H1 (cell line): ENCODE data around the gene OR10G2. TPM values are rescaled to one million over a fixed set of nuclear protein-coding genes. Genes with fewer than 3 reads are reported as not detected.

Experiments used
- CTCF ChIA-PET: fragments of 300-600 bp; sonication (Branson Sonifier 250); formaldehyde crosslinking; loops from one replicate; lab custom pipeline; 2021; ENCODE audit not compliant: partially characterized antibody; lab: Charles Lee
- POLR2A ChIA-PET: fragments of 300-600 bp; sonication (Branson Sonifier 250); formaldehyde crosslinking; loops from one replicate; lab custom pipeline; 2021; ENCODE audit warnings: inconsistent platforms; ENCODE audit not compliant: partially characterized antibody; lab: Charles Lee
- DNase-seq, 2 experiments: peaks; one replicate each; pipeline versions ENCODE4 v3.0.0 to v3.0.0-alpha.2; 2010 to 2022; ENCODE audit warnings: low spot score in 2 of 2, low read depth in 1 of 2, mixed read lengths in 1 of 2
- FAIRE-seq: peaks from 2 replicates; lab custom pipeline; 2011; peaks lifted over from hg19 to GRCh38; lab: Jason Lieb, UNC
- H2AFZ ChIP-seq: 2 replicates; pipeline ENCODE4 v1.8.1; 2012; ENCODE audit warnings: low read length, inconsistent platforms
- H2AK5ac ChIP-seq: 2 replicates; pipeline ENCODE4 v1.6.1; 2013; ENCODE audit warnings: low read depth, low read length
- H2BK120ac ChIP-seq: replicated peaks from 2 replicates; pipeline ENCODE3; 2013; ENCODE audit warnings: low read depth, low read length, inconsistent platforms
- H2BK12ac ChIP-seq: 2 replicates; pipeline ENCODE4 v1.6.1; 2013; ENCODE audit warnings: low read depth, low read length
- H2BK15ac ChIP-seq: 2 replicates; pipeline ENCODE4 v1.6.1; 2013; ENCODE audit warnings: low read length
- H2BK20ac ChIP-seq: 2 replicates; pipeline ENCODE4 v1.6.1; 2013; ENCODE audit warnings: low read length
- H2BK5ac ChIP-seq: 2 replicates; pipeline ENCODE4 v1.6.1; 2013; ENCODE audit warnings: low read depth, low read length
- H3K14ac ChIP-seq: 2 replicates; pipeline ENCODE4 v1.6.1; 2013; ENCODE audit warnings: inconsistent platforms; ENCODE audit not compliant: insufficient read length
- H3K18ac ChIP-seq: 2 replicates; pipeline ENCODE4 v1.6.1; 2013; ENCODE audit warnings: low read length; ENCODE audit errors: extremely low read depth
- H3K23ac ChIP-seq: 2 replicates; pipeline ENCODE4 v1.6.1; 2013; ENCODE audit warnings: inconsistent platforms; ENCODE audit not compliant: insufficient read length
- H3K23me2 ChIP-seq: 2 replicates; pipeline ENCODE4 v1.6.1; 2013; ENCODE audit warnings: low read depth, low read length
- H3K27ac ChIP-seq: 2 replicates; pipeline ENCODE4 v1.6.1; 2011; ENCODE audit warnings: low read depth, low read length, inconsistent platforms
- H3K27me3 ChIP-seq, 4 experiments: replicated peaks in 1 of 4; 1 replicate in 1 of 4; 2 replicates in 3 of 4; pipeline versions ENCODE4 v1.6.1 to v1.8.1; 2011 to 2013; ENCODE audit warnings: low read length in 3 of 4, mild to moderate bottlenecking in 3 of 4, inconsistent platforms in 2 of 4, mixed read lengths in 2 of 4, moderate library complexity in 1 of 4; ENCODE audit not compliant: control insufficient read depth in 3 of 4, insufficient read depth in 3 of 4; ENCODE audit errors: extremely low read depth in 1 of 4
- H3K36me3 ChIP-seq, 4 experiments: 2 replicates each; pipeline versions ENCODE4 v1.6.1 to v1.8.1; 2011 to 2013; ENCODE audit warnings: mild to moderate bottlenecking in 4 of 4, low read length in 3 of 4, moderate library complexity in 2 of 4, control low read depth in 1 of 4, inconsistent platforms in 1 of 4; ENCODE audit not compliant: insufficient read depth in 4 of 4, control insufficient read depth in 2 of 4
- H3K4ac ChIP-seq: replicated peaks from 2 replicates; pipeline ENCODE3; 2013; ENCODE audit warnings: low read length, low read depth, mixed read lengths, inconsistent platforms; ENCODE audit not compliant: insufficient read length
- H3K4me1 ChIP-seq, 4 experiments: replicated peaks in 1 of 4; 1 replicate in 1 of 4; 2 replicates in 3 of 4; pipeline versions ENCODE4 v1.6.1 to v1.8.1; 2011 to 2013; ENCODE audit warnings: low read length in 3 of 4, inconsistent platforms in 2 of 4, mixed read lengths in 1 of 4; ENCODE audit not compliant: insufficient read depth in 4 of 4, control insufficient read depth in 3 of 4
- H3K4me2 ChIP-seq, 2 experiments: 2 replicates each; pipeline versions ENCODE4 v1.6.1 to v1.8.1; 2011 to 2013; ENCODE audit warnings: low read depth in 2 of 2, low read length in 2 of 2, control low read depth in 1 of 2, inconsistent platforms in 1 of 2, mild to moderate bottlenecking in 1 of 2; ENCODE audit not compliant: insufficient read depth in 1 of 2
- H3K4me3 ChIP-seq, 4 experiments: fragments of 200-600, 300-600 bp in 1 of 4; sonication (generic), shearing (Covaris generic), sonication (Bioruptor Twin) in 1 of 4; 2 replicates each; pipeline versions ENCODE4 v1.5.1 to v1.8.1; 2011 to 2016; ENCODE audit warnings: low read length in 4 of 4, low read depth in 3 of 4, control low read depth in 2 of 4, inconsistent platforms in 2 of 4, mild to moderate bottlenecking in 2 of 4, mixed read lengths in 1 of 4, moderate library complexity in 1 of 4; ENCODE audit not compliant: insufficient read depth in 2 of 4; ENCODE audit errors: extremely low read depth in 1 of 4
- H3K56ac ChIP-seq: replicated peaks from 2 replicates; pipeline ENCODE3; 2013; ENCODE audit warnings: low read depth, mild to moderate bottlenecking, mixed read lengths, low read length, inconsistent platforms; ENCODE audit not compliant: insufficient read length
- H3K79me1 ChIP-seq: 2 replicates; pipeline ENCODE4 v1.6.1; 2013; ENCODE audit warnings: low read depth, low read length, control low read depth
- H3K79me2 ChIP-seq, 2 experiments: 2 replicates each; pipeline versions ENCODE4 v1.6.1 to v1.8.1; 2012 to 2013; ENCODE audit warnings: low read length in 2 of 2, mild to moderate bottlenecking in 2 of 2, inconsistent platforms in 1 of 2; ENCODE audit not compliant: insufficient read depth in 2 of 2, control insufficient read depth in 1 of 2
- H3K9ac ChIP-seq, 4 experiments: replicated peaks in 1 of 4; 1 replicate in 1 of 4; 2 replicates in 3 of 4; pipeline versions ENCODE4 v1.6.1 to v1.8.1; 2011 to 2013; ENCODE audit warnings: low read depth in 3 of 4, low read length in 3 of 4, control low read depth in 2 of 4, mild to moderate bottlenecking in 2 of 4, moderate library complexity in 2 of 4, inconsistent platforms in 1 of 4; ENCODE audit errors: extremely low read depth in 1 of 4
- H3K9me3 ChIP-seq, 2 experiments: 2 replicates each; pipeline versions ENCODE4 v1.6.1 to v1.8.1; 2012 to 2013; ENCODE audit warnings: mild to moderate bottlenecking in 2 of 2, moderate library complexity in 2 of 2, control low read depth in 1 of 2, inconsistent platforms in 1 of 2, low read depth in 1 of 2, low read length in 1 of 2, mixed read lengths in 1 of 2; ENCODE audit not compliant: insufficient read depth in 2 of 2
- H4K20me1 ChIP-seq, 2 experiments: replicated peaks in 1 of 2; 2 replicates each; pipeline versions ENCODE3 to v1.8.1; 2011 to 2013; ENCODE audit warnings: inconsistent platforms in 2 of 2, low read length in 2 of 2, mild to moderate bottlenecking in 1 of 2; ENCODE audit not compliant: insufficient read depth in 2 of 2, control insufficient read depth in 1 of 2
- H4K5ac ChIP-seq: 2 replicates; pipeline ENCODE4 v1.6.1; 2013; ENCODE audit warnings: low read length, low read depth, mixed read lengths, inconsistent platforms; ENCODE audit not compliant: insufficient read length
- H4K8ac ChIP-seq: 2 replicates; pipeline ENCODE4 v1.8.0; 2013; ENCODE audit warnings: mild to moderate bottlenecking, moderate library complexity, low read length, inconsistent platforms; ENCODE audit not compliant: insufficient read depth; ENCODE audit errors: extremely low read depth
- H4K91ac ChIP-seq: replicated peaks from 2 replicates; pipeline ENCODE3; 2013; ENCODE audit warnings: low read length, mixed read lengths, inconsistent platforms; ENCODE audit not compliant: insufficient read length
- BCL11A ChIP-seq, 2 experiments: IDR thresholded peaks; one replicate each; pipeline ENCODE4 v1.6.1; 2011; ENCODE audit warnings: low read depth in 2 of 2, low read length in 2 of 2, mild to moderate bottlenecking in 2 of 2
- BRCA1 ChIP-seq: IDR thresholded peaks from 2 replicates; pipeline ENCODE4 v1.6.1; 2012; ENCODE audit warnings: low read depth, low read length, improper control_type of control experiment
- CTBP2 ChIP-seq: IDR thresholded peaks from 2 replicates; pipeline ENCODE4 v1.7.0; 2011; ENCODE audit warnings: borderline replicate concordance, mild to moderate bottlenecking, moderate library complexity, mixed read lengths, low read length; ENCODE audit not compliant: insufficient read depth, insufficient read length
- MAX ChIP-seq: IDR thresholded peaks from 2 replicates; pipeline ENCODE4 v1.6.1; 2012; ENCODE audit warnings: inconsistent platforms
- POLR2AphosphoS5 ChIP-seq: IDR thresholded peaks from 2 replicates; pipeline ENCODE4 v1.6.1; 2011; ENCODE audit warnings: low read depth, low read length
- RBBP5 ChIP-seq: IDR thresholded peaks from 2 replicates; pipeline ENCODE4 v1.7.1; 2012; ENCODE audit warnings: low read depth, mild to moderate bottlenecking, inconsistent platforms, low read length, moderate library complexity, borderline replicate concordance
- SIRT6 ChIP-seq: IDR thresholded peaks from one replicate; pipeline ENCODE4 v1.7.1; 2012; ENCODE audit warnings: low read length, inconsistent platforms
- SRF ChIP-seq: IDR thresholded peaks from 2 replicates; pipeline ENCODE4 v1.6.1; 2011; ENCODE audit warnings: mild to moderate bottlenecking, low read depth, low read length, moderate library complexity
- TAF7 ChIP-seq: optimal IDR thresholded peaks from 2 replicates; pipeline ENCODE3; 2011; ENCODE audit warnings: low read depth, mild to moderate bottlenecking, inconsistent platforms, low read length, moderate library complexity, borderline replicate concordance
- YY1 ChIP-seq: IDR thresholded peaks from 2 replicates; pipeline ENCODE4 v1.6.1; 2011; ENCODE audit warnings: low read depth, mild to moderate bottlenecking, low read length
- WGBS, 2 experiments: shearing (Covaris generic) in 1 of 2; methylation state at CpG; one replicate each; pipeline versions ENCODE4 v1.1.6 to v1.1.7; 2013 to 2015; ENCODE audit warnings: low lambda C conversion rate in 2 of 2, mixed read lengths in 2 of 2, inconsistent platforms in 1 of 2, low coverage in 1 of 2, missing lambda C conversion rate in 1 of 2; ENCODE audit not compliant: insufficient replicate concordance in 2 of 2, insufficient coverage in 1 of 2, insufficient read length in 1 of 2; ENCODE audit errors: extremely low coverage in 1 of 2, missing lambda C conversion rate in 1 of 2; 5-methylcytosine and 5-hydroxymethylcytosine counted together
- polyA plus RNA-seq, 7 experiments: library from polyadenylated mRNA; depleted of rRNA in 3 of 7; stranded (reverse) in 5 of 7; unstranded in 2 of 7; fragments of >200 nt in 5 of 7; fragments of 200-250 nt in 2 of 7; gene quantifications; 1 replicate in 5 of 7; 2 replicates in 1 of 7; 4 replicates in 1 of 7; pipeline versions ENCODE4 v1.2.1 to v1.2.3, GENCODE V29; 2011 to 2013; ENCODE audit warnings: missing spikeins in 2 of 7, mixed read lengths in 2 of 7
- total RNA-seq: library from RNA; stranded (reverse); fragmentation: NEBNext Ultra II Directional; extraction: Animal tissue kit (Norgen Biotek cat#: 25700); gene quantifications from 2 replicates; pipeline ENCODE4 v1.2.1, GENCODE V29; 2021

The OR10G2 gene
- total and polyA plus RNA-seq, 2 of the 8 experiments (the other 6 are each of a cell fraction or from before 2014, with no cell fraction given), result not detected

GRCh38 chr14:21673718-21674117, 39.0 kb upstream of the OR10G2 start, which contains the start of gene OR4E1:
OR4E1 (minus strand) TSS chr14:21673818; CDS start chr14:21670935, 2,883 bp downstream.
- 95% methylated on average over 1 of the region's 1 CpG; no CpG with 5 or more reads in 1 of the 2 experiments for WGBS, 2 experiments
- Histone ChIP-seq H4K20me1 (no peaks in the 10 kb centered on the region), H3K23ac (no peak within 1 kb of the TSS), H2BK5ac (no peak within 1 kb of the TSS), H4K8ac (no peak within 1 kb of the TSS), H3K4me1 (no peaks in the 10 kb centered on the region), H3K4me3 (no peak within 1 kb of the TSS), H2AK5ac (no peak within 1 kb of the TSS), H2AFZ (no peak within 1 kb of the TSS), H3K27me3 (no peaks in the 10 kb centered on the region), H3K4me2 (no peak within 1 kb of the TSS), H2BK12ac (no peak within 1 kb of the TSS), H2BK20ac (no peak within 1 kb of the TSS), H3K14ac (no peak within 1 kb of the TSS), H3K18ac (no peak within 1 kb of the TSS), H3K27ac (no peak within 1 kb of the TSS), H3K9me3 (no peaks in the 10 kb centered on the region), H2BK120ac (no peak within 1 kb of the TSS), H3K79me2 (no peaks in the 10 kb centered on the region), H4K91ac (no peak within 1 kb of the TSS), H2BK15ac (no peak within 1 kb of the TSS), H3K23me2 (no peaks in the 10 kb centered on the region), H3K56ac (no peak within 1 kb of the TSS), H3K79me1 (no peaks in the 10 kb centered on the region), H4K5ac (no peak within 1 kb of the TSS), H3K9ac (no peak within 1 kb of the TSS), H3K4ac (no peak within 1 kb of the TSS), H3K36me3 (no peaks in the 10 kb centered on the region)
- DNase-seq (no peak), FAIRE-seq (no peak)
- no peak for TF ChIP-seq YY1
- no peak for TF ChIP-seq BRCA1
- no peak for TF ChIP-seq SIRT6
- TF ChIP-seq CTBP2, result no peak
- TF ChIP-seq RBBP5, result no peak
- TF ChIP-seq BCL11A (IDR thresholded peaks at IDR 0.05; ENCODE audit: low read depth in 2 of 2, low read length in 2 of 2), result no peak
- no peak for TF ChIP-seq TAF7
- no peak for TF ChIP-seq POLR2AphosphoS5
- TF ChIP-seq SRF, result no peak
- TF ChIP-seq MAX, result no peak
- ChIA-PET CTCF (interaction anchor here (0.6 to 2.9 kb wide), 2 partner anchors 37 to 1435 kb away, joined by 3 to 11 read pairs; no protein-coding TSS in a partner anchor), POLR2A (no interaction called here)
